Activated CD8-positive, alpha-beta T cell treated with anti-CD3 and anti-CD28 coated beads, Interleukin-2, amount 10 ng/mL, durations not matched to agents 7 days and 5 days (primary cell): Measurements from ENCODE around the gene ATL2. TPM values are rescaled to one million over a fixed set of nuclear protein-coding genes. Genes with fewer than 3 reads are reported as not detected.

Source experiments
- total RNA-seq, 2 experiments: library from RNA; stranded (reverse); gene quantifications; one replicate each; pipeline ENCODE4 v1.2.3, GENCODE V29; 2021

The ATL2 gene
- total RNA-seq, 2 experiments from 2014 or later: 50.5 to 58.7 TPM

Other genes with a start within 250 kb of the ATL2 start
- 10 to 100 TPM; 46.5 to 46.6 TPM for gene HNRNPLL, start 225.7 kb upstream of the ATL2 start, total RNA-seq